Esophagus muscularis mucosa (tissue), 4 donors: ENCODE measurements around the gene KPNA4. TPM values are rescaled to one million over a fixed set of nuclear protein-coding genes. Genes with fewer than 3 reads are reported as not detected.

Experiments used
- DNase-seq: peaks from one replicate; pipeline ENCODE4 v3.0.0-alpha.2; 2017; ENCODE audit errors: extremely low spot score
- H3K27ac ChIP-seq, 4 donors: fragments of 200-600 bp; sonication (generic); replicated peaks in 1 of 4; 1 replicate in 3 of 4; 2 replicates in 1 of 4; pipeline ENCODE4 v1.5.1; 2016 to 2019; ENCODE audit warnings: mild to moderate bottlenecking in 1 of 4
- H3K27me3 ChIP-seq, 4 donors: fragments of 200-600 bp; sonication (generic); one replicate each; pipeline versions ENCODE4 v1.5.1 to v1.6.0; 2016 to 2019
- H3K36me3 ChIP-seq, 4 donors: fragments of 200-600 bp; sonication (generic); one replicate each; pipeline ENCODE4 v1.5.1; 2016 to 2019
- H3K4me1 ChIP-seq, 4 donors: fragments of 200-600 bp; sonication (generic); one replicate each; pipeline ENCODE4 v1.5.1; 2016 to 2019
- H3K4me3 ChIP-seq, 4 donors: fragments of 200-600 bp; sonication (generic); 1 replicate in 2 of 4; 2 replicates in 2 of 4; pipeline ENCODE4 v1.5.1; 2016 to 2019; ENCODE audit warnings: mild to moderate bottlenecking in 4 of 4, moderate library complexity in 1 of 4
- H3K9me3 ChIP-seq, 4 donors: fragments of 200-600 bp; sonication (generic); 1 replicate in 3 of 4; 2 replicates in 1 of 4; pipeline ENCODE4 v1.5.1; 2016 to 2019
- CTCF ChIP-seq, 3 experiments: fragments of 200-600 bp in 2 of 3; fragments of 450-650 bp in 1 of 3; sonication (generic) in 2 of 3; IDR thresholded peaks; one replicate each; pipeline ENCODE4 v1.5.1; 2017 to 2019; ENCODE audit warnings: antibody characterized with exemption in 3 of 3, mild to moderate bottlenecking in 2 of 3, moderate library complexity in 1 of 3
- EP300 ChIP-seq: sonication (generic); formaldehyde crosslinking; IDR thresholded peaks from one replicate; pipeline ENCODE4 v1.6.1; 2017; ENCODE audit warnings: antibody characterized with exemption
- POLR2A ChIP-seq: fragments of 450-650 bp; IDR thresholded peaks from one replicate; pipeline ENCODE4 v1.6.1; 2017; ENCODE audit warnings: antibody characterized with exemption, moderate library complexity, mild to moderate bottlenecking, low read depth
- POLR2AphosphoS5 ChIP-seq, 2 donors: sonication (generic); formaldehyde crosslinking; IDR thresholded peaks; one replicate each; pipeline ENCODE4 v1.6.1; 2017; ENCODE audit warnings: antibody characterized with exemption in 2 of 2
- WGBS: methylation state at CpG from one replicate; pipeline ENCODE4 v1.1.5; 2018; 5-methylcytosine and 5-hydroxymethylcytosine counted together
- intact Hi-C: fragments of 100-400 bp; cut with DNase I; formaldehyde crosslinking; loops from one replicate; pipeline ENCODE4 v1.15.1; 2023
- total RNA-seq, 4 donors: library from RNA; depleted of rRNA; stranded (reverse); fragments of >200 nt; gene quantifications; one replicate each; pipeline versions ENCODE4 v1.1.0 to v1.2.1, GENCODE V29; 2016

The KPNA4 gene
- total RNA-seq, 4 donors from 2014 or later: 48.2 to 60.6 (median 55.3) TPM

GRCh38 chr3:160556141-160556540, 9.2 kb downstream of the KPNA4 start:
- no peaks in the 10 kb centered on the region for H3K36me3 ChIP-seq
- H3K27me3 ChIP-seq: no peaks in the 10 kb centered on the region
- H3K27ac ChIP-seq: no peak overlapping the region
- peaks cover 47 to 70% (median 64%) of the 10 kb centered on the region in 4 donors for H3K4me1 ChIP-seq
- H3K9me3 ChIP-seq: no peaks in the 10 kb centered on the region
- WGBS: 88% methylated on average over 2 of the region's 2 CpGs
- intact Hi-C loops: no loop called here
- no peak for DNase-seq
- no peak overlapping the region for H3K4me3 ChIP-seq
- no peak for TF ChIP-seq POLR2A
- TF ChIP-seq EP300: no peak
- no peak for TF ChIP-seq POLR2AphosphoS5 (IDR thresholded peaks at IDR 0.05)
- no peak for TF ChIP-seq CTCF (IDR thresholded peaks at IDR 0.05)

GRCh38 chr3:160554980-160555379, 10.4 kb downstream of the KPNA4 start:
- WGBS: 100% methylated on average over 3 of the region's 3 CpGs
- Histone ChIP-seq H3K4me1 (peaks cover 37 to 58% (median 53%) of the 10 kb centered on the region in 4 donors), H3K27me3 (no peaks in the 10 kb centered on the region), H3K9me3 (no peaks in the 10 kb centered on the region), H3K36me3 (no peaks in the 10 kb centered on the region), H3K27ac (no peak overlapping the region), H3K4me3 (no peak overlapping the region)
- no peak for DNase-seq
- intact Hi-C loops: no loop called here
- no peak for TF ChIP-seq POLR2A
- no peak for TF ChIP-seq POLR2AphosphoS5 (IDR thresholded peaks at IDR 0.05)
- no peak for TF ChIP-seq CTCF (IDR thresholded peaks at IDR 0.05)
- no peak for TF ChIP-seq EP300

- Histone ChIP-seq H3K9me3 (no peaks in the 10 kb centered on the region), H3K4me1 (peaks cover 26 to 47% (median 41%) of the 10 kb centered on the region in 4 donors), H3K36me3 (no peaks in the 10 kb centered on the region), H3K27me3 (no peaks in the 10 kb centered on the region), H3K27ac (no peak overlapping the region), H3K4me3 (no peak overlapping the region)
- intact Hi-C loops: no loop called here
- TF ChIP-seq CTCF (IDR thresholded peaks at IDR 0.05): no peak
- no peak for TF ChIP-seq POLR2A
- TF ChIP-seq EP300: no peak
- no peak for TF ChIP-seq POLR2AphosphoS5 (IDR thresholded peaks at IDR 0.05)
- no peak for DNase-seq
- 44% methylated on average over 1 of the region's 1 CpG for whole genome bisulfite sequencing
Measured at GRCh38 chr3:160553827-160554226, 11.5 kb downstream of the KPNA4 start.

- TF ChIP-seq CTCF (IDR thresholded peaks at IDR 0.05) (no peak), POLR2AphosphoS5 (IDR thresholded peaks at IDR 0.05) (no peak), POLR2A (no peak), EP300 (no peak)
- no peaks in the 10 kb centered on the region for H3K36me3 ChIP-seq
- DNase-seq: no peak
- no peaks in the 10 kb centered on the region for H3K27me3 ChIP-seq
- 93% methylated on average over 4 of the region's 4 CpGs for WGBS
- no peaks in the 10 kb centered on the region for H3K9me3 ChIP-seq
- intact Hi-C loops: no loop called here
- peaks cover 20 to 34% (median 24%) of the 10 kb centered on the region in 4 donors for H3K4me1 ChIP-seq
- H3K27ac ChIP-seq: no peak overlapping the region
- H3K4me3 ChIP-seq: no peak overlapping the region
Measured at GRCh38 chr3:160546727-160547126, 18.6 kb downstream of the KPNA4 start.

GRCh38 chr3:160545504-160545871, 19.9 kb downstream of the KPNA4 start:
- WGBS: 80% methylated on average over 3 of the region's 3 CpGs
- intact Hi-C loops: no loop called here
- H3K27me3 ChIP-seq: no peaks in the 10 kb centered on the region
- TF ChIP-seq EP300: no peak
- TF ChIP-seq POLR2AphosphoS5 (IDR thresholded peaks at IDR 0.05): no peak
- H3K36me3 ChIP-seq: no peaks in the 10 kb centered on the region
- no peak overlapping the region for H3K4me3 ChIP-seq
- no peak overlapping the region for H3K27ac ChIP-seq
- H3K9me3 ChIP-seq: no peaks in the 10 kb centered on the region
- H3K4me1 ChIP-seq: peaks cover 22 to 45% (median 31%) of the 10 kb centered on the region in 4 donors
- no peak for DNase-seq
